PC-9 (cell line): ENCODE measurements around the gene ZFP1. TPM values are rescaled to one million over a fixed set of nuclear protein-coding genes. Genes with fewer than 3 reads are reported as not detected.

ENCODE experiments used
- BruUV-seq: library from RNA; stranded (reverse); fragments of 400-500 nt; replicated peaks from 2 replicates; lab custom pipeline; 2021; lab: Mats Ljungman, UMichigan
- CTCF ChIA-PET: fragments of 300-600 bp; sonication (Branson Sonifier 250); formaldehyde crosslinking; loops from one replicate; lab custom pipeline; 2022; ENCODE audit warnings: antibody characterized with exemption; lab: Charles Lee
- POLR2A ChIA-PET: fragments of 300-600 bp; sonication (Branson Sonifier 250); formaldehyde crosslinking; loops from one replicate; lab custom pipeline; 2022; ENCODE audit warnings: antibody characterized with exemption; ENCODE audit not compliant: unreplicated experiment; lab: Charles Lee
- DNase-seq, 2 experiments: peaks; one replicate each; pipeline versions ENCODE4 v3.0.0 to v3.0.0-alpha.2; 2015 to 2022; ENCODE audit warnings: mixed read lengths in 1 of 2
- H2AFZ ChIP-seq: fragments of 200-600 bp; sonication (generic); 2 replicates; pipeline ENCODE4 v1.8.1; 2017; ENCODE audit warnings: antibody characterized with exemption
- H3F3A ChIP-seq: fragments of 200-600 bp; sonication (generic); 2 replicates; pipeline ENCODE4 v1.8.1; 2017; ENCODE audit warnings: antibody characterized with exemption, mild to moderate bottlenecking, low read depth; ENCODE audit not compliant: insufficient read depth
- H3K27ac ChIP-seq: fragments of 200-600 bp; sonication (generic); 2 replicates; pipeline ENCODE4 v1.6.1; 2016; ENCODE audit warnings: mixed run types
- H3K27me3 ChIP-seq: fragments of 200-600 bp; sonication (generic); 2 replicates; pipeline ENCODE4 v1.6.1; 2016; ENCODE audit warnings: low read depth, mixed run types; ENCODE audit not compliant: insufficient read depth
- H3K36me3 ChIP-seq: fragments of 200-600 bp; sonication (generic); 2 replicates; pipeline ENCODE4 v1.6.1; 2016; ENCODE audit warnings: low read depth, mixed run types
- H3K4me1 ChIP-seq: fragments of 200-600 bp; sonication (generic); replicated peaks from 2 replicates; pipeline ENCODE4 v1.6.1; 2016; ENCODE audit warnings: mixed run types; ENCODE audit not compliant: insufficient read depth
- H3K4me2 ChIP-seq: fragments of 200-600 bp; sonication (generic); 2 replicates; pipeline ENCODE4 v1.6.1; 2017; ENCODE audit warnings: mixed run types
- H3K4me3 ChIP-seq: fragments of 200-600 bp; sonication (generic); 2 replicates; pipeline ENCODE4 v1.6.1; 2016; ENCODE audit warnings: mixed run types
- H3K79me2 ChIP-seq: fragments of 200-600 bp; sonication (generic); 2 replicates; pipeline ENCODE4 v1.6.1; 2017; ENCODE audit warnings: low read depth, mixed run types
- H3K9me2 ChIP-seq: fragments of 200-600 bp; sonication (generic); 2 replicates; pipeline ENCODE4 v1.8.1; 2017; ENCODE audit warnings: mild to moderate bottlenecking; ENCODE audit not compliant: insufficient read depth
- H3K9me3 ChIP-seq: fragments of 200-600 bp; sonication (generic); 2 replicates; pipeline ENCODE4 v1.8.1; 2016; ENCODE audit warnings: low read depth; ENCODE audit not compliant: insufficient read depth
- H4K20me1 ChIP-seq: fragments of 200-600 bp; sonication (generic); 2 replicates; pipeline ENCODE4 v1.8.1; 2017; ENCODE audit not compliant: insufficient read depth
- EZH2 ChIP-seq: fragments of 200-600 bp; sonication (generic); IDR thresholded peaks from 2 replicates; pipeline ENCODE4 v1.8.0; 2017; ENCODE audit warnings: antibody characterized with exemption, low read depth
- intact Hi-C: fragments of 100-400 bp; cut with micrococcal nuclease; formaldehyde crosslinking; loops from one replicate; pipeline ENCODE4 v1.10.0; 2022; ENCODE audit not compliant: unreplicated experiment
- total RNA-seq: library from RNA; stranded (reverse); gene quantifications from 2 replicates; pipeline ENCODE4 v1.2.3, GENCODE V29; 2021
- TF ChIP-seq, protein P1 (sequence below): fragments of 200-600 bp; sonication (generic); conservative IDR thresholded peaks from 2 replicates; pipeline ENCODE4 v1.6.1; 2017; ENCODE audit warnings: mixed run types, antibody characterized with exemption, mild to moderate bottlenecking, moderate library complexity

ZFP1 gene
- total RNA-seq, 1 experiment from 2014 or later: 10.9 TPM

- Histone ChIP-seq H3K27ac (no peak within 1 kb of the TSS), H3K79me2 (no peaks in the 10 kb centered on the region), H3K27me3 (no peaks in the 10 kb centered on the region), H3F3A (no peaks in the 10 kb centered on the region), H4K20me1 (no peaks in the 10 kb centered on the region), H3K36me3 (no peaks in the 10 kb centered on the region), H3K9me3 (no peaks in the 10 kb centered on the region), H3K4me3 (no peak within 1 kb of the TSS), H3K4me2 (no peak within 1 kb of the TSS), H2AFZ (no peak within 1 kb of the TSS), H3K9me2 (no peaks in the 10 kb centered on the region), H3K4me1 (no peaks in the 10 kb centered on the region)
- DNase-seq: no peak
- TF ChIP-seq EZH2: no peak
- TF ChIP-seq, protein P1, sequence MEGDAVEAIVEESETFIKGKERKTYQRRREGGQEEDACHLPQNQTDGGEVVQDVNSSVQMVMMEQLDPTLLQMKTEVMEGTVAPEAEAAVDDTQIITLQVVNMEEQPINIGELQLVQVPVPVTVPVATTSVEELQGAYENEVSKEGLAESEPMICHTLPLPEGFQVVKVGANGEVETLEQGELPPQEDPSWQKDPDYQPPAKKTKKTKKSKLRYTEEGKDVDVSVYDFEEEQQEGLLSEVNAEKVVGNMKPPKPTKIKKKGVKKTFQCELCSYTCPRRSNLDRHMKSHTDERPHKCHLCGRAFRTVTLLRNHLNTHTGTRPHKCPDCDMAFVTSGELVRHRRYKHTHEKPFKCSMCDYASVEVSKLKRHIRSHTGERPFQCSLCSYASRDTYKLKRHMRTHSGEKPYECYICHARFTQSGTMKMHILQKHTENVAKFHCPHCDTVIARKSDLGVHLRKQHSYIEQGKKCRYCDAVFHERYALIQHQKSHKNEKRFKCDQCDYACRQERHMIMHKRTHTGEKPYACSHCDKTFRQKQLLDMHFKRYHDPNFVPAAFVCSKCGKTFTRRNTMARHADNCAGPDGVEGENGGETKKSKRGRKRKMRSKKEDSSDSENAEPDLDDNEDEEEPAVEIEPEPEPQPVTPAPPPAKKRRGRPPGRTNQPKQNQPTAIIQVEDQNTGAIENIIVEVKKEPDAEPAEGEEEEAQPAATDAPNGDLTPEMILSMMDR: no peak
- POLR2A ChIA-PET: no interaction called here
- CTCF ChIA-PET: no interaction called here
- no TSS peak for BruUV-seq
- intact Hi-C loops: loop anchor here (2.0 kb wide), 1 partner anchor 18 kb away; no protein-coding TSS in a partner anchor
Observed at GRCh38 chr16:75206749-75207451, 58.6 kb downstream of the ZFP1 start, which contains the start of gene CTRB2. TSS of gene CTRB2 (minus strand) at chr16:75207161. CDS start at chr16:75207141, 20 bp downstream.

DNA sequence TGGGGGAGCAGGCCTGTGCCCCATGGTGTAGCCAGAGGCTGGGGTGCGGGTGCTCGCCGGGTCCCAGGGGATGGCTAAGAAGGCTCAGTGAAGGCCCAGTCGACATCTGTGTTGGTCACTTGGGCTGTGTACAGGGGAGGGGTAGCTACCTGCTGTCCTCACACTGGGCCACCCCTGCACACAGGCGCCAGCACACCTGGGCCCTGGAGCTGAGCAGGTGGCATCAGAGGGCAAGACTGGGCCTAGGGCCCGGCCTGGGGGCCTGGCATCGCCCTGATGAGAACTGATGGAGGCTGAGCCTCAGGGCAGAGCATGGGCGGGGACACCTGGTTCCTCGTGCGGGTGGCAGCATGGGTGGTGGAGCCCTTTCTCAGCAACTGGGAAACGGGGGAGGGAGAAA, 59.5 kb downstream of the ZFP1 start:
- TF ChIP-seq, protein P1: no peak
- TF ChIP-seq EZH2: no peak
- Histone ChIP-seq H3K4me2 (no peak overlapping the region), H3K9me3 (no peaks in the 10 kb centered on the region), H3K4me3 (no peak overlapping the region), H3K79me2 (no peaks in the 10 kb centered on the region), H4K20me1 (no peaks in the 10 kb centered on the region), H3F3A (no peaks in the 10 kb centered on the region), H3K4me1 (no peaks in the 10 kb centered on the region), H2AFZ (no peak overlapping the region), H3K27me3 (no peaks in the 10 kb centered on the region), H3K27ac (no peak overlapping the region), H3K36me3 (no peaks in the 10 kb centered on the region), H3K9me2 (no peaks in the 10 kb centered on the region)
- ChIA-PET CTCF (no interaction called here), POLR2A (interaction anchor here (0.6 kb wide), 1 partner anchor 186 kb away, joined by 34 read pairs; no protein-coding TSS in a partner anchor)
- no TSS peak for BruUV-seq
- intact Hi-C loops: loop anchor here (2.0 kb wide), 1 partner anchor 17 kb away; no protein-coding TSS in a partner anchor
- DNase-seq: peak in 1 of 2 experiments; percentile 27

GRCh38 chr16:75208242-75208825, 60.0 kb downstream of the ZFP1 start:
- peak in 1 of 2 experiments; percentile 19 for DNase-seq
- no peaks in the 10 kb centered on the region for H3K9me2 ChIP-seq
- CTCF ChIA-PET: no interaction called here
- H3K27me3 ChIP-seq: no peaks in the 10 kb centered on the region
- TF ChIP-seq EZH2: no peak
- TF ChIP-seq, protein P1: no peak
- no peaks in the 10 kb centered on the region for H3K36me3 ChIP-seq
- POLR2A ChIA-PET: interaction anchor here (0.6 kb wide), 1 partner anchor 186 kb away, joined by 34 read pairs; no protein-coding TSS in a partner anchor
- H3K9me3 ChIP-seq: no peaks in the 10 kb centered on the region
- no peaks in the 10 kb centered on the region for H4K20me1 ChIP-seq
- H3K79me2 ChIP-seq: no peaks in the 10 kb centered on the region
- H3K4me1 ChIP-seq: no peaks in the 10 kb centered on the region
- H3K4me3 ChIP-seq: no peak overlapping the region
- no peak overlapping the region for H2AFZ ChIP-seq
- no peaks in the 10 kb centered on the region for H3F3A ChIP-seq
- no TSS peak for BruUV-seq
- no peak overlapping the region for H3K27ac ChIP-seq
- intact Hi-C loops: no loop called here
- no peak overlapping the region for H3K4me2 ChIP-seq
